Mucosa of descending colon (tissue), 3 donors: ENCODE data around the gene KCP. TPM values are rescaled to one million over a fixed set of nuclear protein-coding genes. Genes with fewer than 3 reads are reported as not detected.

Source experiments
- ATAC-seq: fragments of 200-7000 bp; cut with Tn5 transposase; one replicate; pipeline ENCODE4 v1.9.1; 2020; ENCODE audit warnings: mild to moderate bottlenecking, moderate library complexity
- DNase-seq, 3 donors: peaks; one replicate each; pipeline ENCODE4 v3.0.0-alpha.2; 2020
- H3K36me3 ChIP-seq: fragments of 200-600 bp; one replicate; pipeline ENCODE4 v1.8.0; 2021; ENCODE audit warnings: low read depth, mild to moderate bottlenecking
- H3K4me1 ChIP-seq: fragments of 200-600 bp; one replicate; pipeline ENCODE4 v1.8.0; 2021; ENCODE audit warnings: low read depth, mild to moderate bottlenecking
- H3K4me3 ChIP-seq: fragments of 200-600 bp; one replicate; pipeline ENCODE4 v1.8.0; 2021; ENCODE audit warnings: mild to moderate bottlenecking
- H3K9me3 ChIP-seq: fragments of 200-600 bp; one replicate; pipeline ENCODE4 v1.8.0; 2021; ENCODE audit warnings: mild to moderate bottlenecking
- intact Hi-C, 2 donors: fragments of 100-400 bp; cut with DNase I in 1 of 2; cut with micrococcal nuclease in 1 of 2; formaldehyde crosslinking; loops; one replicate each; pipeline versions ENCODE4 v1.11.0 to v1.11.1; 2022; cut with DNase I, micrococcal nuclease
- total RNA-seq, 3 donors: library from RNA; stranded (reverse); fragmentation: NEBNext Ultra II Directional in 2 of 3; extraction: Animal tissue kit (Norgen Biotek cat#: 25700) in 2 of 3; gene quantifications; one replicate each; pipeline versions ENCODE4 v1.2.1 to v1.2.4, GENCODE V29; 2021 to 2023
- TF ChIP-seq, protein P1 (sequence below): fragments of 200-600 bp; IDR thresholded peaks from one replicate; pipeline ENCODE4 v1.8.0; 2022; ENCODE audit warnings: antibody characterized with exemption, mild to moderate bottlenecking
- donor health status: DM: no; HTN: no; CAD: no; lungs with moderate emphysema.
- donor health status: DM: no; HTN: no; CAD: no.
- donor health status: DM: no; HTN: yes; CAD: no.

The KCP gene
- total RNA-seq, 3 donors from 2014 or later, result 0.47 to 1.7 (median 1.4) TPM

DNA sequence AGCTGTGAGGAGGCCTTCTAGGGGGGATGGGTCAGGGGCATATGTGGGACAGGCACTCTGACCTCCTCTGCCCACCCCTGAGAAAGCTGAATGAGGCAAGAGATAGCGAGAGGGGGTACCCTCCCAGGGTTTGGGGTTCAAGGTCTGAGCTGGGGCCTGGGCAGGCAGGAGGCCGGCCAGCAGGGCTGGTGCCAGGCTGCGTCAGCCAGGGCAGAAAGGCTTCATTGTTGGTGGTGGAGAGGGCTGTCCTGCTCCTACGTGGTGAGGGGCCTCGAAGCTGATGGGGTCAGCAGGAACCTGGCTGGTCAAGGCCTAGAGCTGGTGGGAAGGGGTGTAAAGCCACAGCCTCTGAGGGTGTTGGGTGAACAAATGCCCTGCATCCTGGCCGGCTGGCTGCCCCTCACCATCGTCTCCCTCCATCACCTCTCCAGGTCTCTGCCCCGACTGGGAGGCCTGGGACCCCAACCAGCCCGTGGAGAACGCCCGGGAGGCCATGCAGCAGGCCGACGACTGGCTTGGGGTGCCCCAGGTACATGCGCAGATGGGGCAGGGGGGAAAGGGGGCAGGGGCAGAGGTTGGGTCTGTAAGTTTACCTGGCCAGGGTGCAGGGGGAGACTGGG is 73.7 kb downstream of the KCP start:
- no peak overlapping the region for H3K4me3 ChIP-seq
- no peaks in the 10 kb centered on the region for H3K36me3 ChIP-seq
- TF ChIP-seq, protein P1, sequence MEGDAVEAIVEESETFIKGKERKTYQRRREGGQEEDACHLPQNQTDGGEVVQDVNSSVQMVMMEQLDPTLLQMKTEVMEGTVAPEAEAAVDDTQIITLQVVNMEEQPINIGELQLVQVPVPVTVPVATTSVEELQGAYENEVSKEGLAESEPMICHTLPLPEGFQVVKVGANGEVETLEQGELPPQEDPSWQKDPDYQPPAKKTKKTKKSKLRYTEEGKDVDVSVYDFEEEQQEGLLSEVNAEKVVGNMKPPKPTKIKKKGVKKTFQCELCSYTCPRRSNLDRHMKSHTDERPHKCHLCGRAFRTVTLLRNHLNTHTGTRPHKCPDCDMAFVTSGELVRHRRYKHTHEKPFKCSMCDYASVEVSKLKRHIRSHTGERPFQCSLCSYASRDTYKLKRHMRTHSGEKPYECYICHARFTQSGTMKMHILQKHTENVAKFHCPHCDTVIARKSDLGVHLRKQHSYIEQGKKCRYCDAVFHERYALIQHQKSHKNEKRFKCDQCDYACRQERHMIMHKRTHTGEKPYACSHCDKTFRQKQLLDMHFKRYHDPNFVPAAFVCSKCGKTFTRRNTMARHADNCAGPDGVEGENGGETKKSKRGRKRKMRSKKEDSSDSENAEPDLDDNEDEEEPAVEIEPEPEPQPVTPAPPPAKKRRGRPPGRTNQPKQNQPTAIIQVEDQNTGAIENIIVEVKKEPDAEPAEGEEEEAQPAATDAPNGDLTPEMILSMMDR, result no peak
- intact Hi-C loops, result no loop called here
- H3K9me3 ChIP-seq, result no peaks in the 10 kb centered on the region
- ATAC-seq (no peak), DNase-seq (no peak)
- peaks cover 3% of the 10 kb centered on the region for H3K4me1 ChIP-seq

DNA sequence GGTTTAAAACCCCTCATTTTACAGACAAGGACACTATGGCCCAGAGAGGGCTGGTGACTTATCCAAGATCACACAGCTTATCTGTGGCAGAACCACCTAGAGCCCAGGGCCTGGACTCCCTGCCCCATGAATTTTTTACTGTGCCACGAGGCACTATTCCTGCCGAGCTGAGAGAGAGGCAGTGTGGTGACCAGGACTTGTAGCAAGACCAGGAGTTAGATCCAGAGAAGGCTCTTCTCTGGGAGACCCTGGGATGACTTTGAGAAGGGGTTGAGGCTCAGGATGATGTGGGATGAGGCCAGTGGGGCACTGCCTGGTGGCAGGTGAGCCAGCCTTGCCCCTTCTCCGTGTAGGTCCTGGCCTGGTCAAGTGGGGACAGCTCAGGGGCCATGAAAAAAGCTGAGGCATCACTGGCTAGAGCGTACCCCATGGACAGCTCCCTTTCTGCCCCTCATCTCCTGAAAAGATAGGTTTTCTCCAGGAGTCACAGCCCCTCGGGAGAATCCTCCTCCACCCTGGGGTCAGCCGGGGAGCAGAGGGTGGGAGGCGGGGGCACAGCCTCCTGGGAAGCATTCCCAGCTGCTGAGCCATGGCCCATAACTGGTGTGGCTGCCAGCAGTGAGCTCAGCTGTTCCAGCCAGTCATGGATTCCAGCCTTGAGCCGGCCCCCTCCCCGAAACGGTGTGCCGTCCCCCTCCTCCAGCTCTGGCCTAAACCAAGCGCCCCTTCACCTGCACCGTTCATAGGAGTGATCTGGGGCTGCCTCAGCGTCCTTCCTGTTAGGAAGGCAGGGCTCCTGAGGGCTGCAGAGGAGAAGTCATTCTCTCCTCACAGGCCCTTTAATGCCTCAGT is 74.5 kb downstream of the KCP start:
- H3K9me3 ChIP-seq, result no peaks in the 10 kb centered on the region
- DNase-seq, result no peak
- no peaks in the 10 kb centered on the region for H3K36me3 ChIP-seq
- ATAC-seq, result no peak
- TF ChIP-seq, protein P1, result no peak
- H3K4me3 ChIP-seq, result no peak overlapping the region
- peaks cover 5% of the 10 kb centered on the region for H3K4me1 ChIP-seq
- intact Hi-C loops, result no loop called here

DNA sequence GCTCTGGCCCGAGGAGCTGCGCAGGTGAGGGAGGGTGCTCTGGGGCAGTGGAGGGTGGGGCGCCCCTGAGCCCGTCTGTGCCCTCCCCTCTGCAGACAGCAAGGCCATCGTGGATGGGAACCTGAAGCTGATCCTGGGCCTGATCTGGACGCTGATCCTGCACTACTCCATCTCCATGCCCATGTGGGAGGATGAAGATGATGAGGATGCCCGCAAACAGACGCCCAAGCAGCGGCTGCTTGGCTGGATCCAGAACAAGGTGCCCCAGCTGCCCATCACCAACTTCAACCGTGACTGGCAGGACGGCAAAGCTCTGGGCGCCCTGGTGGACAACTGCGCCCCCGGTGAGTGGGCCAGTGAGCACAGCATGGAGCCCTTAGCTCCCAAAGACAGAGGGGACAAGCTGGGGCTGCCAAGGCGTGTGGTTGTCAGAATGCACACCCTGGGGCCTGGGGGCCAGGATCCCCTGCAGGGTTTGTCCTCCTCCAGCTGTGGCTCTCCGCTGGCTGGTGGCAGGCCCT is 75.2 kb downstream of the KCP start:
- DNase-seq, result no peak
- TF ChIP-seq, protein P1, result no peak

DNA sequence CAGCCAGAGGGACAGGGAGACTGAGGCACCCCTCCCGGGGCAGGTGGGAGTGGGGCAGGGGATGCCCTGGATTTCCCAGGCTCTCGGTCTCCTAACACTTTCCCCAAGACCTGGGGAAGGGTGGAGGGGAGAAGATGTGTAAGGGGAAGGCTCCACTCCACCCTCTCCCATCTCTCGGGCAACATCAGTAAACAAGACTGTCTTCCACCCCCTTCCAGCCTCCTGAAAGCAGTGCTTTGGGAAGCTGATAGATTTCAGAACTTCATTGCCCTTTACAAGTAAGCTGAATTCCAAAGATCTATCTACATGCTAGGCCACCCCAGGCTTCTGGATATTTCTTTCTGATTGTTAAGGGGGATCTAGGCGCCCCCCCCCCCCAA is 76.6 kb downstream of the KCP start:
- Histone ChIP-seq H3K4me3 (no peak overlapping the region), H3K9me3 (no peaks in the 10 kb centered on the region), H3K4me1 (peaks cover 13% of the 10 kb centered on the region), H3K36me3 (no peaks in the 10 kb centered on the region)
- TF ChIP-seq, protein P1, result no peak
- no peak for ATAC-seq
- DNase-seq, result no peak
- intact Hi-C loops, result no loop called here

More for the DNA sequence above, 75.2 kb downstream of the KCP start:
- Histone ChIP-seq H3K9me3 (no peaks in the 10 kb centered on the region), H3K4me3 (no peak overlapping the region), H3K36me3 (no peaks in the 10 kb centered on the region), H3K4me1 (peaks cover 12% of the 10 kb centered on the region)
- intact Hi-C loops, result no loop called here
- ATAC-seq, result no peak

DNA sequence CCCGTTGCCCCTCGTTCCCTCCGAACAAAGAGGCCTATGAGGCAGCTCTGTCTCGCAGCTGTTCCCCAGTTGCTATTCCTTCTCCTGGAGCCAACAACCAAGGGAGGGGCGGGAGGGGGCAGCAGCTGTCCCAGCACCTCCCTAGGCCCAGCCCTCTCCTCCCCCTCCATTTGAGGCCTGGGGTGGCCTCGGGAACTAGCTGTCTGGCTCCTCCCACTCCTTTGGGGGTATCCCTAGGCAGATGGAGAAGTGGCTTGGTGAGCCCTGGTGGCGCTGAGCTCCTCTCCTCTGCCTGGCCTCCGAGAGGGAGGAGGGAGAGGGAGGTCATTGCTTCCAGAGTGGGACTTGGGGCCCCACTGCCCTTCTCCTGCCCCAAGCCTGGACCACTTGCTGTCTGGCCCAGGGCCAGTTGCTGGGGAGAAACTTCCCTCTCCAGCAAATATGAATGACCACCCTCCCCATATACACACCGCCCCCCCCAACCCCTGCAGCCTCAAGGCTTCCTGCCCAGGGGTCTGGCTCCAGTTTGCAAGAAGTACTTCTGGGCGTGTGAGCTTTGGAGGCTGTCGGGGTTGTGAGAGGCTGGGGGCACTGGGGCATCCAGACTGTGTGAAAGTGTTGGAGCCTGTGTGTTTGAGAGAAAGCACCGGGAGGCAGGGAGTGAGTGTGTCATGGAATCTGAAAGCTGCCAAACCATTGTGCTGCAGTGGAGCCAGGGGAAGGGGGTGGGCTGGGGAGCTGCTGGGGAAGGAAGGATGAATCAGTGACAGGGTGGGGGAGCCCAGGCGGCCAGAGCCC is 77.2 kb downstream of the KCP start:
- DNase-seq, result peak in 2 of 3 donors; percentile 38 to 62
- ATAC-seq, result peak; percentile 26
- H3K4me1 ChIP-seq, result peaks cover 13% of the 10 kb centered on the region
- H3K9me3 ChIP-seq, result no peaks in the 10 kb centered on the region
- intact Hi-C loops, result no loop called here
- H3K36me3 ChIP-seq, result no peaks in the 10 kb centered on the region
- H3K4me3 ChIP-seq, result no peak overlapping the region
- TF ChIP-seq, protein P1, result no peak
